Stomach smooth muscle (tissue), 2 donors: Measurements from ENCODE around the gene APOL1.
"Not testable (repeated sequence)": the region's sequence is repeated elsewhere in the genome, so short reads cannot be mapped to it uniquely, and the experiment has no call there.

Source experiments
- H3K27ac ChIP-seq: one replicate; pipeline ENCODE4 v1.7.0; 2013; ENCODE audit warnings: mild to moderate bottlenecking, low read length, inconsistent platforms
- H3K27me3 ChIP-seq, 2 donors: one replicate each; pipeline ENCODE4 v1.7.0; 2013; ENCODE audit warnings: low read length in 2 of 2; ENCODE audit not compliant: insufficient read depth in 2 of 2, control insufficient read depth in 1 of 2
- H3K36me3 ChIP-seq, 2 donors: one replicate each; pipeline ENCODE4 v1.7.0; 2013; ENCODE audit warnings: low read length in 2 of 2; ENCODE audit not compliant: control insufficient read depth in 2 of 2, insufficient read depth in 2 of 2
- H3K4me1 ChIP-seq: one replicate; pipeline ENCODE4 v1.7.0; 2013; ENCODE audit warnings: low read length; ENCODE audit not compliant: control insufficient read depth, insufficient read depth
- H3K4me3 ChIP-seq, 2 donors: one replicate each; pipeline ENCODE4 v1.7.0; 2013; ENCODE audit warnings: low read length in 2 of 2
- H3K9ac ChIP-seq, 2 donors: one replicate each; pipeline ENCODE4 v1.7.0; 2013; ENCODE audit warnings: low read length in 2 of 2, mild to moderate bottlenecking in 1 of 2
- H3K9me3 ChIP-seq, 2 donors: one replicate each; pipeline ENCODE4 v1.7.0; 2013; ENCODE audit warnings: low read length in 2 of 2; ENCODE audit not compliant: control insufficient read depth in 2 of 2
- donor health status: healthy.
- donor health status: Pancreatic carcinoma.

APOL1 gene

GRCh38 chr22:36271231-36271630 is 18.3 kb downstream of the APOL1 start:
- not testable (repeated sequence) for H3K36me3 ChIP-seq, H3K9me3 ChIP-seq, H3K27me3 ChIP-seq, H3K4me3 ChIP-seq, H3K27ac ChIP-seq, H3K9ac ChIP-seq, H3K4me1 ChIP-seq

- H3K27me3 ChIP-seq, H3K36me3 ChIP-seq, H3K9me3 ChIP-seq, H3K27ac ChIP-seq, H3K4me1 ChIP-seq, H3K9ac ChIP-seq, H3K4me3 ChIP-seq: not testable (repeated sequence)
Observed at GRCh38 chr22:36271951-36272350, 19.0 kb downstream of the APOL1 start.

- Histone ChIP-seq H3K36me3 (peaks cover 2 to 4% of the 10 kb centered on the region in 2 donors), H3K4me3 (no peak overlapping the region), H3K4me1 (peaks cover 8% of the 10 kb centered on the region), H3K9ac (no peak overlapping the region), H3K27me3 (no peaks in the 10 kb centered on the region), H3K27ac (no peak overlapping the region), H3K9me3 (no peaks in the 10 kb centered on the region)
Observed at GRCh38 chr22:36274531-36274930, 21.6 kb downstream of the APOL1 start.

GRCh38 chr22:36277482-36278291 is 24.8 kb downstream of the APOL1 start:
- peaks cover 11% of the 10 kb centered on the region for H3K4me1 ChIP-seq
- H3K27ac ChIP-seq: peak overlapping the region; percentile 58
- H3K9me3 ChIP-seq: no peaks in the 10 kb centered on the region
- H3K9ac ChIP-seq: peak overlapping the region; percentile 29 to 47
- peaks cover 15 to 19% of the 10 kb centered on the region in 2 donors for H3K36me3 ChIP-seq
- no peaks in the 10 kb centered on the region for H3K27me3 ChIP-seq
- H3K4me3 ChIP-seq: peak overlapping the region; percentile 44 to 47

GRCh38 chr22:36279219-36279666 is 26.3 kb downstream of the APOL1 start:
- Histone ChIP-seq H3K36me3 (peaks cover 26 to 31% of the 10 kb centered on the region in 2 donors), H3K27ac (no peak overlapping the region), H3K9me3 (no peaks in the 10 kb centered on the region), H3K27me3 (no peaks in the 10 kb centered on the region), H3K9ac (no peak overlapping the region), H3K4me1 (peaks cover 11% of the 10 kb centered on the region), H3K4me3 (no peak overlapping the region)

- peaks cover 38 to 43% of the 10 kb centered on the region in 2 donors for H3K36me3 ChIP-seq
- H3K27ac ChIP-seq: no peak overlapping the region
- no peaks in the 10 kb centered on the region for H3K27me3 ChIP-seq
- no peaks in the 10 kb centered on the region for H3K9me3 ChIP-seq
- H3K4me3 ChIP-seq: no peak overlapping the region
- no peak overlapping the region for H3K9ac ChIP-seq
- peaks cover 17% of the 10 kb centered on the region for H3K4me1 ChIP-seq
Observed at GRCh38 chr22:36280379-36280778, 27.4 kb downstream of the APOL1 start.

GRCh38 chr22:36281781-36282327 is 28.9 kb downstream of the APOL1 start:
- Histone ChIP-seq H3K4me3 (no peak overlapping the region), H3K4me1 (peaks cover 30% of the 10 kb centered on the region), H3K36me3 (peaks cover 50 to 55% of the 10 kb centered on the region in 2 donors), H3K27me3 (no peaks in the 10 kb centered on the region), H3K27ac (peak overlapping the region; percentile 41), H3K9ac (no peak overlapping the region), H3K9me3 (no peaks in the 10 kb centered on the region)

GRCh38 chr22:36282328-36282831 is 29.4 kb downstream of the APOL1 start:
- Histone ChIP-seq H3K27me3 (no peaks in the 10 kb centered on the region), H3K4me3 (no peak overlapping the region), H3K27ac (peak overlapping the region; percentile 41), H3K36me3 (peaks cover 55 to 58% of the 10 kb centered on the region in 2 donors), H3K9me3 (no peaks in the 10 kb centered on the region), H3K4me1 (peaks cover 29% of the 10 kb centered on the region), H3K9ac (no peak overlapping the region)

- Histone ChIP-seq H3K9ac (no peak overlapping the region), H3K4me1 (peaks cover 25% of the 10 kb centered on the region), H3K27me3 (no peaks in the 10 kb centered on the region), H3K27ac (peak overlapping the region; percentile 90), H3K9me3 (no peaks in the 10 kb centered on the region), H3K4me3 (no peak overlapping the region), H3K36me3 (peaks cover 70 to 71% of the 10 kb centered on the region in 2 donors)
Observed at GRCh38 chr22:36284171-36284571, 31.2 kb downstream of the APOL1 start.

GRCh38 chr22:36285017-36285416 is 32.1 kb downstream of the APOL1 start:
- no peaks in the 10 kb centered on the region for H3K27me3 ChIP-seq
- no peak overlapping the region for H3K4me3 ChIP-seq
- no peak overlapping the region for H3K9ac ChIP-seq
- peak overlapping the region; percentile 90 for H3K27ac ChIP-seq
- peaks cover 76 to 78% of the 10 kb centered on the region in 2 donors for H3K36me3 ChIP-seq
- H3K4me1 ChIP-seq: peaks cover 32% of the 10 kb centered on the region
- H3K9me3 ChIP-seq: no peaks in the 10 kb centered on the region

GRCh38 chr22:36285545-36285944 is 32.6 kb downstream of the APOL1 start:
- Histone ChIP-seq H3K4me3 (no peak overlapping the region), H3K27ac (peak overlapping the region; percentile 90), H3K27me3 (no peaks in the 10 kb centered on the region), H3K4me1 (peaks cover 32% of the 10 kb centered on the region), H3K9me3 (no peaks in the 10 kb centered on the region), H3K36me3 (peaks cover 76 to 77% of the 10 kb centered on the region in 2 donors), H3K9ac (no peak overlapping the region)
